HG03571 (cell line): ENCODE measurements around the gene TRAPPC2L.
"Not testable (repeated sequence)": the region's sequence is repeated elsewhere in the genome, so short reads cannot be mapped to it uniquely, and the experiment has no call there.

ENCODE experiments used
- ATAC-seq: cut with Tn5 transposase; IDR thresholded peaks from one replicate; pipeline ENCODE4 v1.9.1; 2021; ENCODE audit not compliant: unreplicated experiment

TRAPPC2L gene

DNA sequence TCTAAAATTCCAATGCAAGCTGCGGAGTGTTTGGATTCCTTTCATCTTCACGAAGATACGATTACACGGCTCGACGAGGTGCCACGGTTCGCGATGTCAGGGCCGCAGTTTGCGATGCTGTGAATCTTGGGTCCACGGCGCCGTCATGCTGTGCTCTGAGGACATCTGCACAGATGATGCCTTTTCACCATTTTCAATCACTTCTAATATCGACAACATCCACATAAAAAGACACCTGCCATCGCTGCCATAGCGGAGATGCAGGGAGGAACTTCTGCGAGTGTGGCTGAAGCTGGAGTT lies 38.4 kb upstream of the TRAPPC2L start:
- ATAC-seq: no peak

DNA sequence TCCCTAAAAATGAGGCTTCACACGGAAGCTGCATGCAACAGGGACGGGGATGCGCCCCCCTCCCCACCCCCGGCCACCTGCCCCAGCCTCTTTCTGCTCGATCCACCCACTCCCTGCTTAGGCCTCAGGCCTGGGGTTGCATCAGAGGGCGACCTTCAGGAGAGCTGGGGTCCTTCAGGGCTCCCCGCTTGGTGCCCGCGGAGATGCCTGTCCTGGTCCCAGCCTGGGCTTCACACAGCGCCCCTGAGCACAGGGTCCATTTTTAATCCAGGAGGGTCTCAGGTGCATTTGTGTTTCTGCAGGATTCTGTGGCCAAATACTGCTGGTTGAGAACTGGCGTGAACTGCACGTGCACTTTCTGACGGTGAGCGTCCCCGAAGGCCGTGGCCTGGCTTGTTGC lies 37.8 kb upstream of the TRAPPC2L start:
- ATAC-seq: no peak

DNA sequence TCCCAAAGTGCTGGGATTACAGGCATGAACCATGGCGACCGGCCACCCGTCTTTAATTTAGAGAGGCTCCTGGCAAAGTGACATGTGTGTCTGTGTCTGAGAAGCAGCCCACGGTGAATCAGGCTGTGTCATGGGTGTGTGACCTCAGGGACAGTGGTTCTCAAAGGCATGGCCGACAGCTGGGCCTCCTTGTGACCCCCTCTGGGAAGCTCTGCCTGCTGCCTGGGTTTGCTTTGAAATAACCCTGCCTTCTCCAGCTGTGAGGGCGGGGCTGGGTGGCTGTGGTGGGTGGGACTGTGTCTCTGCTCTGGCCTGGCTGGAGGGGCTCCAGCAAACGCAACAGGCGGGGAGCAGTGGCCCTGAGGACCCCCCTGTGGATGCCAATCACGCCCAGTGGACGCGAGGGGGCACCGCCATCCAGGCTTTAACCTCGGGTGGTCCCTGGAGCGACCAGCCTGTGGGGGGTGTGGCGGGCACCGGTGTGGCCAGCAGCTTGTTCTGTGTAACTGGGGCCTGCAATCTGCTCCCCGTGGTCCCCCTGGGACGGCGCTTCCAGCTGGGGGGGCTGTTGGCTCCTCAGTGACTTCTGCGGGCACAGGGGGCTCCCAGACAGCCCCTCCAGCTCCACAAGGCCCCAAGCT lies 36.4 kb upstream of the TRAPPC2L start:
- no peak for ATAC-seq

DNA sequence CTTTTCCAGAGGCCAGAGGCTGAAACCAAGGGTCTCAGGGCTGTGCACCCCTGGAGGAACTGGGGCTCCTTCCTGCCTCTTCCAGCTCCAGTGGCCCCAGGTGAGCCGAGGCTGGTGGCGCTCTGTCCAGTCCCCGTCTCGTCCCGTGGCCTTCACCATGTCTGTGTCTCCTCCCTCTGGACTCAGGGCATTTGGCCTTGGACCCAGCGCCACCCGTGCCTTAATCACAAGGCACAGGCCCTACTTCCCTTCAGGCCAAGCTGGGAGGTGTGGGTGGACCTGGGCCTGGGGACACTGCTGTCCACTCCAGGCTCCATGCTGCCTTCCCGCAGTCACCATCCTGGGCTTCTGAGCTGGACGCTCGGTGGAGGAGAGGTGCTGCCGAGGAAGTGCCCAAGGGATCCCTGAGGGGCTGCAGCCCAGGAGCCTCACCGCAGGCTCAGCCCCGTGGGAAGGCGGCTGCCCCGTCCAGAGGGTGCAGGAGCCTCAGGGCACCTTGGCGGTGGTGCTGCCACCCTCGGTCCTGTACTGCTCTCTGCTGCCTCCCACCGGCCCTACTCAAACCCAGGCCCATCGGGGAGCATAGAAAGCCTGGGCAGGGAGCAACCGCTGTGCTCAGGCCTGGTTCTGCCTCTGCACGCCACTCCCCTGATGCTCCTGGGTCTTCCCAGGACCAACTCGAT lies 35.6 kb upstream of the TRAPPC2L start:
- no peak for ATAC-seq

DNA sequence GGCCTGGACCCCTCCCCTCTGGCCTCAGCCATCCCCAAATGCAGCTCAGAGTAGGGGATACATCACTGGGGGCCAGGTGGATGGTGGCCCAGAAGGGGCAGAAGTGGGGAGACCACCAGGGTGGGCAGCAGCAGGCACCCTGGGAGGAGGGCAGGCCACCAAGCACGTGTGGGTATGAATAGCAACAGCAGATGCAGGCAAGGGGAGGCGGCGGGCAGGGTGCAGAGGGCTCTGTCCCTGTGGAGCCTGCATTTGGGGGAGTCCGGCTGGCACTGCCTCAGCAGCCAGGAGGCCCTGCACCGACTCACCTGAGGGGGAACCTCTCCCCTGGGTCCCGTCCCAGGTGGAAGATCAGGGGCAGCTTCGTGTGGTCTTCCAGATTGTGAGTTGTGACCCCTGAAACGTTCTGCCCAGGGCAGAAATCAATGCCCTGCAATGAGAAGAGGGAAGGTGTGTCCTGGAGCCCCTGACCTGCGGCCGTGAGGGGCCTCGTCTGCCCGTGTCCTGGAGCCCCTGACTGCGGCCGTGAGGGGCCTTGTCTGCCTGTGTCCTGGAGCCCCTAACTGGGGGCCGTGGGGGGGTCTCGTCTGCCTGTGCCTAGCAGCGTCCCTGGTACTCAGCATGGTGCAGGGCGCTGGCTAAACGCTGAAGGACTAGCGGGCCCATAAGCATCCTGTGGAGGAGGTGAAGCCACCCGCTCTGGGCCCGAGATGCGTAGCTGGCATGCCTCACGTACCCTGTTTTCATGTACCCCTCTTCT lies 34.5 kb upstream of the TRAPPC2L start:
- no peak for ATAC-seq

DNA sequence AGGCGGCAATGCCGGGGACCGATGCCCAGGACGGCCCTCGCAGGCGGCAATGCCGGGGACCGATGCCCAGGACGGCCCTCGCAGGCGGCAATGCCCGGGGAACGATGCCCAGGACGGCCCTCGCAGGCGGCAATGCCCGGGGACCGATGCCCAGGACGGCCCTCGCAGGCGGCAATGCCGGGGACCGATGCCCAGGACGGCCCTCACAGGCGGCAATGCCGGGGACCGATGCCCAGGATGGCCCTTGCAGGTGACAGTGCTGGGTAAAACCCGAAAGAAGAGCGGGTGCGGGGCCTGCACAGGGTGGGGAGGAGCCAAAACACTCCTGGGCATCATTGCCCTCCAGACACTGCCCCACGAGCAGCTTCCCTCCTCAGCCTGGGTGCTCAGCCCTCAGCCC lies 33.3 kb upstream of the TRAPPC2L start:
- not testable (repeated sequence) for ATAC-seq

DNA sequence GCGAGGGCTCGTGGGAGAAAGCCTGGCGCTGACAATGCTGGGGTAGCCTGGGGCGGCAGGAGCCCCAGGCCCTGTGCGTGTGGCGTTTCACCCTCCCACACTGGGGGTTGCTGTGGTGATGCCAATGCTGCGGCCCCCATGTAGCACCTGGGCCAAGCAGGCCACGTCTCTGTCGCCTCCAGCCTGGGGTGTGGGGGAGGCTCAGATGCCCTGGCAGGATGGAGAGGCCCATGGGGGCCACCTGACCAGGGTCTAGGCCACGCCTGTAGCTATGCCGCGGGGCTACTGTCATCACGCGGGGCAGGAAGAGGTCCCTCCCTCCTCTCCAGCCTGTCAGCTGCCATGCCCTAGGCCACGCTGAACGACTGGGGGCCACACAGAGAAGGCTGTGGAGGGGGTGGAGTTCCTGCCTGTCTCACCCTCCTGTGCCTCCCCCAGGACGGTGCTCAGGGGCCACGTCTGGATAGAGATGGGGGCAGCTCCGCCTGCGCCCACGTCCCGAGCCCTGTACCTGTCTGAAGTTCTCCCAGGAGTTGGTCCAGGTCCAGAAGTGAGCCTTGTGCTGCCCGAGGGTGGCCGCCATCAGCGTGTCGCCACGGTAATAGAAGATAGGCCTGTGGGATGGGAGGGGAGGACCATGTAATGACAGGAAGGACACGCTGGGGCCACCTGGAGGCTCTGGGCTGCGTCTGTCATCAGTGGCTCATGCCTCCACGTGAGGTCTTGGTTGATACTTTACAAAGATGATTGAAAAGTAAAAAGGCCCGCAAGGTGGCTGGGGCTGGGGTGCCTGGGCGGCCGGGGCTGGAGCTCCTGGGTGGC lies 32.5 kb upstream of the TRAPPC2L start:
- no peak for ATAC-seq

DNA sequence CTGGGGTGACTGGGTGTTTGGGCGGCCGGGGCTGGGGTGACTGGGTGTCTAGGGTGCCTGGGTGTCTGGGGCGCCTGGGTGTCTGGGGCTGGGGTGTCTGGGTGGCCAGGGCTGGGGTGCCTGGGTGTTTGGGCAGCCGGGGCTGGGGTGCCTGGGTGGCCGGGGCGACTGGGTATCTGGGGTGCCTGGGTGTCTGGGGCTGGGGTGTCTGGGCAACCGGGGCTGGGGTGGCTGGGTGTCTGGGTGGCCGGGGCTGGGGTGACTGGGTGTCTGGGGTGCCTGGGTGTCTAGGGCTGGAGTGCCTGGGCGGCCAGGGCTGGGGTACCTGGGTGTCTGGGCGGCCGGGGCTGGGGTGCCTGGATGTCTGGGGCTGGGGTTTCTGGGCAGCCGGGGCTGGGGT lies 31.8 kb upstream of the TRAPPC2L start:
- no peak for ATAC-seq

DNA sequence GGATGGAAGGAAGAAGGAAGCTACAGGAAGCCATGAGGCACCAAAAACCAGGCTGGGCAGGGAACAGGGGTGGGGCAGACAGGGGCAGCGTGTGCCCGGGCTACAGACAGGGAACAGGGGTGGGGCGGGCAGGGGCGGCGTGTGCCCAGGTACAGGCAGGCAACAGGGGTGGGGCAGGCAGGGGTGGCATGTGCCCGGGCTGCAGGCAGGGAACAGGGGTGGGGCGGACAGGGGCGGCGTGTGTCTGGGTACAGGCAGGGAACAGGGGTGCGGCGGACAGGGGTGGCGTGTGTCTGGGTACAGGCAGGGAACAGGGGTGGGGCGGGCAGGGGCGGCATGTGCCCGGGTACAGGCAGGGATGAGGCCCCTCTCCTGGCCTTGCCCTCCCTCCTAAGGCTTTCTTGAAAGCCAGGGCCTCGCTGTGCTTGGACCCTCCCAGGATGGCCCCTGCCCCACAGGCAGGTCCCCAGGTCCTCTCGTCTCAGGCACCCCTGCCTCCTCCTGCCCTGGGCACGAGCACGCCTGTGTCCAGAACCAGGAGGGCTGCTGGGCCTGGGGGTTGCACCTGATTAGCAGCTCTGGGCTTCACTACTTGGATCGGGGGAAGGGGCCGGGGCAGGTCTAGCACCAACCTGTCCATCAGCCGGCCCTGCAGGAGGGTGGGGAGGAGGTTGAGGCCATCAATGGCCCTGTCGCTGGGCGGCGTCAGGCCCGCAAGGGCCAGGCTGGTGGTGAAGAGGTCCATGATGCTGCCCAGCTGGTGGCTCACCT lies 30.7 kb upstream of the TRAPPC2L start:
- no peak for ATAC-seq

DNA sequence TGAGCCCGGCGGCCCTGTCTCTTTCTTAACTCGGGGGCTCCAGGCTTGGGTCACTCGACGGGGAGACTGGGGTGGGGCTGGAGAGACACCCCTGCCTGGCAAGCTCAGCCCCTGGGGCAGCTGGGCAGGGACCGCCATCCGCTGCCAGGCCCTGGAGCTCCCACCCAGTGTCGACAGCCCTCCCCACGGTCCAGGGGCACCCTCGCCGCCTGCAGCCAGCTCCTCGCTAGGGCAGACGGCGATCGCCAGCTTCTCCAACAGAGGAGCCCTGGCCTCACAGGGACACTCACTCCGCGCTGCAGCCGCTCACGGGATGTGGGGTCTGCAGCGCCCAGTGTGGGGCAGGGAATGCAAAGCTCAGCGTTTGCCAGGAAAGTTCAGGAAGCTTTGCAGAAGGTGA lies 29.2 kb upstream of the TRAPPC2L start:
- no peak for ATAC-seq

DNA sequence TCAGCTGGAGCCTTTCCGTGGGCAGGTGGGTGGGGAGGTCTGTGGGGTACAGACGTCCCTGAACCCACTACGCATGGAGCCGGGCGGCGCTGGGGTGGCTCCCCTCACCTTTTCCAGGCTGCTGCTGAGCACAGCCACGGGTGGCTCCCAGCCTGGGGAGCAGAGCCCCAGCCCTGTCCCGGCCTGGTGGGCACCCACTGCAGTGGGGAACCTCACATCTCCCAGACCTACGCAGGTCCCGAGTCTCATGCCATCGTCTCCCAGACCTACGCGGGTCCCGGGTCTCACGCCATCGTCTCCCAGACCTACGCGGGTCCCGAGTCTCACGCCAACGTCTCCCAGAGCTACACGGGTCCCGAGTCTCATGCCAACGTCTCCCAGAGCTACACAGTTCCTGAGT lies 28.2 kb upstream of the TRAPPC2L start:
- no peak for ATAC-seq

DNA sequence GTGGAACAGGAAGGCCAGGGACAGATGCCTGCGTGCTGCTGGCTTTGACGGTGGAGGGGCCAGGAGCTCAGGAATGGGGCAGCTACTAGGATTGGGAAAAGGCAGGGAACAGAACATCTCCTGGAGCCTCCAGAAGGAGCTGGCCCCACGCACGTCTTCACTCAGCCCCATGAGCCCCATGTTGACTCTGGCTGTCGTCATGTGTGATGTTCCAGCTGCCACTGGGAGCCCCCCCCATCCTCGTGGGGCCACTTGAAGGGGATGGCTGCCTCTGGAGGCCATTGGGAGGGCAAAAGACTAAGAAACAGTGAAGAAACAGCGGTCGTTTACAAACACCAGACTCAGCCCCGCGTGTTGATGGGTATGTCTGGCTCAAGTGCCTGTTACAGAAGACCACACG lies 26.7 kb upstream of the TRAPPC2L start:
- no peak for ATAC-seq

DNA sequence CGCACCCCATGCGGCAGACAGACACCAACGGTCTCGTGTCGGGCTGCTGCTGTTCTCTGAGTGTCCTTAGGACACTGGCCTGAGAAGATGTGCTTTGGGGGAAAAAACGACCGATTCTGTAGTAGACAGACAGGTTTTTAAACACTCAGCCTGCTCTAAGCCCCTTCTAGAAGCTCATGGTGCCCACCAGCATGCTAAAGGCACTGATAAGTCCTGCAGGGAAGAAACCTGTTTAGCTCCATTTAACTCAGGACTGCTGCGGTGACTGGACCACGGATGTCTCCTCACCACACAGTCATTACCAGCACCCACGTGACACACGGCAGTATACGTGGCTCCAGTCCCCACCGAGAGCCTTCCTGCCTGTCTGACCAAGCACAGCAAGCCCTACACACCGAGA lies 26.1 kb upstream of the TRAPPC2L start:
- no peak for ATAC-seq

DNA sequence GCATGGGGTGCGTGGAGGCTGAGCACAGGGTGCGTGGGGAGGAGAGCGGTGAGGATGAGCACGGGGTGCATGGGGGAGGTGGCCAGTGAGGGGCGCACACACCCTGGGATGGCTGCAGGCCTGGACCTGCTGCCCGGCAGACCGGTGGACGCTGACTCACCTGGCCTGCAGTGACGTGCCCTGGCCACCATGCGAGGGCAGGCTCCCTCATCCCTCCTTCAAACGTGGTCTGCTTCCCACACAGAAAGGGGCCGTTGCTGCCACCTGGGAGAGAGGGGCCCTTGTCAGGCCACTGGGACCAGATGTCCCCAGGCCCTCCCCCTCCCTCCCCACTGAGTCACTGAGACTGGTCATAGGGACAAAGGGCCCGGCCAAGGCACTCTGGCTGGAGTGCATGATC lies 25.1 kb upstream of the TRAPPC2L start:
- ATAC-seq: no peak

DNA sequence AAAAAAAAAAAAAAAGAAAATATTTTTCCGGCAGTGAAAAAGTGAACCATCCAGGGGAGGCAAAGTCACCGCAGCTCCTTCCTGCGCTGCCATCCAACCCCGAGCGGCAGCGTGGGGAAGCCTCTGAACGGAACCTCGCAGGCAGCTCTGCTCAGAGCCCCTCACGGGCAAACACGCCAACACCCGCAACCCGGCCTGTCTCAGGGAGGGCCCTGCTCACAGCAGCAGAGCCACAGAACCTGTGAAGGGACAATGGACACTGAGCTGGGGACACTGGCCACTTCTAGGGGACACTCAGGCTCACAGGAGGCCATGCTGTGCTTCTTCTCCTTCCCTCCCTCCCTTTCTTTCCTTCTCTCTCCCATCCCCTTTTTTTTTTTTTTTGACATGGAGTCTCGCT lies 23.8 kb upstream of the TRAPPC2L start:
- ATAC-seq: no peak

DNA sequence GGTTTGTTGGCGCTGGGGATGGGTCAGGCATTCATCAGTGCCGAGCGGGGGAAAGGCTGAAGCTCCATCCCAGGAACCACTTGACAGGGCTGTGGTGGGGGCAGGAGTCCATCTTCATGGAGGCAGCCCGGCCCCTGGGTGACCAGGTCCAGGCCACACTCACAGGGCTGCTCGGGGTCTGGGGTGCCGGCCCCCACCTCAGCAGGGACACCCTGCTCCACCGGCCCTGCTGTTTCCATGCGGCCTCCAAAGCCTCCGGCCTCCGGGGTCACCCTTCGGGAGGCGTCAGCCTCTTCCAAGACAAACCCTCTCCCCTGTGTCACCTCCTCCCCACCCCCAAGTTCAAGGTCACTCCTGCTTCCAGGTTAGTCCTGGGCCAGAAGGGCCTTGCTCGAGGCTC lies 22.3 kb upstream of the TRAPPC2L start:
- no peak for ATAC-seq

DNA sequence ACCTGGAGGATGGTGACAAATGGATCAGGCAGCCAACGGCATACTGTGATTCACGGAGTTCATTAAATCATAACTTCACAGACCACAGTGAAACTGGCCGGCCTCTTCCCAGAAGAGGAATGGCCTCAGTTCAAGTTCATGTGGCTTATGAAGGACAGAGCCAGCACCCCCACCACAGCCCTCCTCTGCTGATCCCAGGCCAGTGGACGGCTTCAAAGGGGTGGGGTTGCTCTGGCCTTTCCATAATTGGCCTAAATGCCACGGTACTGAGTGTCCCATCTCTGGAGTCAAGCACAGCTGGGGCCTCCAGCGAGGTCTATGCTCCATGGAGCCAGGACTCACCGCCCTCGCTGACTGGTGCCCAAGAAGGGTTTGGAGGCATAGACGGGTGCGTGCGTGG lies 21.5 kb upstream of the TRAPPC2L start:
- ATAC-seq: no peak

DNA sequence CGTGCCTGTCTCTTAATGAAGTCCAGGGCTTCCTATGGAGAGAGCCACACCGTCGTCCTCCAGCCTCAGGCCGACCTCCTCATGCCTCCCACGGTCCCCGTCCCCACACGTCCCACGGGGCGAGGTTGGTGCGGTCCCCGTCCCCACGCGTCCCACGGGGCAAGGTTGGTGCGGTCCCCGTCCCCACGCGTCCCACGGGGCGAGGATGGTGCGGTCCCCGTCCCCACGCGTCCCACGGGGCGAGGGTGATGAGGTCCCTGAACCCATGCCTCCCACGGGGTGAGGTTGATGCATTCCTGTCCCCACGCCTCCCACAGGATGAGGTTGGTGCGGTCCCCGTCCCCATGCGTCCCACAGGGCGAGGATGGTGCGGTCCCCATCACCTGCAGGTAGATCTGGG lies 21.1 kb upstream of the TRAPPC2L start:
- no peak for ATAC-seq

DNA sequence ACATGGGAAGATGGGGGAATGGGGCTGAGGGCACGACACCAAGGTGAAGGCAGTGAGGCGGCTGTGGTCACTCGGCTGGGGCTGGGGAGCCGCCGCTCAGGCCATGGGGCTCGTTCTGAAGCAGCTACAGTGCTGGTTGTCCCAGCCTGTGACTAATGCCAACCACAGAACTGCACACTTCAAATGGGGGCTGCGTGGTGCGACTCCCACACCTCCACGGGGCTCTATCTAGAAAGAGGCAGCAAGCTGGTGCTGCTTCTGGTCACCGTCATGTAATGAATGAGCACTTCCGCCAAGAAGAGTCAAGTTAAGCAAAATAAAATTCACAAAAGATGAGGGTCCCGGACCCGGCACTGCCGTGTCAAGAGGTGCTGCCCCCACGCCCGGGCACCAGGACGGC lies 20.1 kb upstream of the TRAPPC2L start:
- no peak for ATAC-seq

DNA sequence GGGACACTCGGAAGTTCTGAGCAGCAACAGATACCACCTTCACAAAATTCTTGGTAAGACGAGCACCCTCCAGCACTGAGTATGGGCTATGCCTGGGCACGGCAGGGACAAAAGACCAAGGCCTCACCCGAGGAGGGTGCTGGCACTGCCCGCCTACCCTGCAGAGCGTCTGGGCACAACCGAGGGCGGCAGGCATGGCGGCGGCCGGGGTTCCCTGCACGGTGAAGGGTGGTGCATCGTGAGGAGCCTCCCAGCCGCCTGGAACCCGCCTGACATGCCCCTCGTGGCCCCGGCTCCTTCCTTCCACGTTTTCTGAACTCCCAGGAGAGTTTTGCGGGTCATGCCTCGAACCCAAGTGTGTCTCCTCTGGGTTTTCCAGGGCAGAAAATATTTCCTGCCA lies 19.1 kb upstream of the TRAPPC2L start:
- no peak for ATAC-seq

DNA sequence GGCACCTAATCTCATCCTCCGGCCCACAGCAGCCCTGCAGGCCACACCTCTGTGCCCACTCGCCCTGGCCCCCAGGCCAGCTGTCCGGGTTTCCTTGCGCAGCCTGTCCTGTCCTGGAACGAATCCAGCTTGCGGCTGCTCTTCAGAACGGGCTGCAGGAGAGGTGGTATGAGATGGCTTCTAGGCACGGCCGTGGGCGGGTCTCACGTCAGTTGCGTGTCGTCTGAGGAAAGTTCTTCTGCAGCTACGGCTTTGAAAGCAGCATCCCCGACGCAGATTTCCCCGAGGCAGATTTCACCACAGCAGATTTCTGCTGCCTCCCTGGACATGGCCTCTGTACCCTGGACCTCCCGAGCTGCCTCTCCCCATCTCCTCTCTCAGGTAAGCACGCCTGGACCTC lies 18.4 kb upstream of the TRAPPC2L start:
- ATAC-seq: no peak
